Endothelial cell of umbilical vein (primary cell): ENCODE measurements around the gene NUP58.

Source experiments
- EZH2 ChIP-seq: IDR thresholded peaks from 2 replicates; pipeline ENCODE4 v1.6.1; 2012; ENCODE audit warnings: borderline replicate concordance, low read depth, mild to moderate bottlenecking, moderate library complexity, low read length, inconsistent platforms; ENCODE audit not compliant: severe bottlenecking
- MYC ChIP-seq: IDR thresholded peaks from one replicate; pipeline ENCODE4 v1.6.1; 2011; ENCODE audit warnings: mild to moderate bottlenecking, low read depth, low read length
- POLR2A ChIP-seq: IDR thresholded peaks from 2 replicates; pipeline ENCODE4 v1.6.1; 2012; ENCODE audit warnings: low read depth, mild to moderate bottlenecking, control low read depth, low read length

- TF ChIP-seq MYC (no peak), EZH2 (no peak), POLR2A (no peak)
Measured at GRCh38 chr13:25352806-25353205, 51.4 kb downstream of the NUP58 start.
